T-helper 1 cell (primary cell): ENCODE results near the gene SIN3B.
A peak's percentile ranks its signal among the peaks of the same experiment; 100 is the strongest.

Source experiments
- DNase-seq, 5 donors: peaks; one replicate each; pipeline ENCODE4 v3.0.0-alpha.2; 2012 to 2020

The SIN3B gene

GRCh38 chr19:16890461-16891184 lies 61.4 kb downstream of the SIN3B start:
- no peak for DNase-seq

- no peak for DNase-seq
Observed at GRCh38 chr19:16891696-16892382, 62.6 kb downstream of the SIN3B start.

GRCh38 chr19:16892436-16892835 lies 63.2 kb downstream of the SIN3B start:
- no peak for DNase-seq

GRCh38 chr19:16892868-16893685 lies 63.9 kb downstream of the SIN3B start:
- peak in 1 of 5 donors; percentile 20 for DNase-seq

GRCh38 chr19:16893686-16893989 lies 64.4 kb downstream of the SIN3B start:
- DNase-seq = no peak

- no peak for DNase-seq
Observed at GRCh38 chr19:16894080-16894479, 64.9 kb downstream of the SIN3B start.

GRCh38 chr19:16895467-16896145 lies 66.4 kb downstream of the SIN3B start:
- no peak for DNase-seq

- DNase-seq = no peak
Observed at GRCh38 chr19:16896146-16897028, 67.2 kb downstream of the SIN3B start.

- DNase-seq = peak; percentile 37 to 86 (median 55)
Observed at GRCh38 chr19:16897029-16897855, 68.0 kb downstream of the SIN3B start.

GRCh38 chr19:16897856-16898161 lies 68.6 kb downstream of the SIN3B start:
- DNase-seq = no peak

- DNase-seq = no peak
Observed at GRCh38 chr19:16898361-16899015, 69.3 kb downstream of the SIN3B start.

- peak in 1 of 5 donors; percentile 47 for DNase-seq
Observed at GRCh38 chr19:16899566-16900075, 70.4 kb downstream of the SIN3B start.

- no peak for DNase-seq
Observed at GRCh38 chr19:16901491-16902175, 72.4 kb downstream of the SIN3B start.

- DNase-seq = no peak
Observed at GRCh38 chr19:16902545-16902944, 73.3 kb downstream of the SIN3B start.

- no peak for DNase-seq
Observed at GRCh38 chr19:16903347-16903746, 74.1 kb downstream of the SIN3B start.

- DNase-seq = no peak
Observed at GRCh38 chr19:16904599-16904998, 75.4 kb downstream of the SIN3B start.

- DNase-seq = no peak
Observed at GRCh38 chr19:16908759-16909158, 79.6 kb downstream of the SIN3B start.

GRCh38 chr19:16911046-16911445 lies 81.8 kb downstream of the SIN3B start:
- DNase-seq = no peak

GRCh38 chr19:16912780-16913179 lies 83.6 kb downstream of the SIN3B start:
- DNase-seq = no peak

GRCh38 chr19:16914421-16914820 lies 85.2 kb downstream of the SIN3B start:
- no peak for DNase-seq
